ENCODE measurements around the gene TSSC4. TPM values are rescaled to one million over a fixed set of nuclear protein-coding genes. Genes with fewer than 3 reads are reported as not detected.
"Not testable (repeated sequence)": the region's sequence is repeated elsewhere in the genome, so short reads cannot be mapped to it uniquely, and the experiment has no call there.

The TSSC4 gene
- total RNA-seq = 10 to 100 TPM; 46.9 to 54.2 TPM

- H3K36me3 Mint-ChIP-seq = peaks cover 2% of the 10 kb centered on the region
- peak within 1 kb of the TSS; percentile 82 for H3K27ac Mint-ChIP-seq
- H3K27me3 Mint-ChIP-seq = no peaks in the 10 kb centered on the region
- DNase-seq = peak; percentile 99
- H3K4me3 Mint-ChIP-seq = peak within 1 kb of the TSS; percentile 95
- peaks cover 12% of the 10 kb centered on the region for H3K4me1 Mint-ChIP-seq
- no peaks in the 10 kb centered on the region for H3K9me3 Mint-ChIP-seq
Measured at GRCh38 chr11:2400069-2400761, at the start of gene TSSC4. TSS of gene TSSC4 (plus strand) at chr11:2400750. CDS start at chr11:2402634, 1,884 bp downstream.

- Mint-ChIP-seq H3K36me3 (peaks cover 1% of the 10 kb centered on the region), H3K4me3 (no peak overlapping the region), H3K9me3 (peaks cover 8% of the 10 kb centered on the region), H3K27me3 (no peaks in the 10 kb centered on the region), H3K27ac (no peak overlapping the region), H3K4me1 (no peaks in the 10 kb centered on the region)
- no peak for DNase-seq
Measured at GRCh38 chr11:2351701-2352100, 48.8 kb upstream of the TSSC4 start.

GRCh38 chr11:2352420-2352819 is 48.1 kb upstream of the TSSC4 start:
- H3K27ac Mint-ChIP-seq = no peak overlapping the region
- peaks cover 8% of the 10 kb centered on the region for H3K9me3 Mint-ChIP-seq
- no peaks in the 10 kb centered on the region for H3K4me1 Mint-ChIP-seq
- no peak for DNase-seq
- no peak overlapping the region for H3K4me3 Mint-ChIP-seq
- peaks cover 1% of the 10 kb centered on the region for H3K36me3 Mint-ChIP-seq
- no peaks in the 10 kb centered on the region for H3K27me3 Mint-ChIP-seq

GRCh38 chr11:2355000-2355644 is 45.4 kb upstream of the TSSC4 start:
- H3K9me3 Mint-ChIP-seq = no peaks in the 10 kb centered on the region
- H3K27ac Mint-ChIP-seq = no peak overlapping the region
- no peaks in the 10 kb centered on the region for H3K27me3 Mint-ChIP-seq
- DNase-seq = no peak
- no peaks in the 10 kb centered on the region for H3K4me1 Mint-ChIP-seq
- no peaks in the 10 kb centered on the region for H3K36me3 Mint-ChIP-seq
- no peak overlapping the region for H3K4me3 Mint-ChIP-seq

GRCh38 chr11:2357246-2357645 is 43.3 kb upstream of the TSSC4 start:
- Mint-ChIP-seq H3K9me3 (no peaks in the 10 kb centered on the region), H3K4me1 (no peaks in the 10 kb centered on the region), H3K27me3 (no peaks in the 10 kb centered on the region), H3K36me3 (no peaks in the 10 kb centered on the region), H3K27ac (no peak overlapping the region), H3K4me3 (no peak overlapping the region)
- no peak for DNase-seq

GRCh38 chr11:2357651-2358050 is 42.9 kb upstream of the TSSC4 start:
- not testable (repeated sequence) for H3K4me3 Mint-ChIP-seq, H3K27me3 Mint-ChIP-seq, DNase-seq, H3K27ac Mint-ChIP-seq, H3K9me3 Mint-ChIP-seq, H3K36me3 Mint-ChIP-seq, H3K4me1 Mint-ChIP-seq

GRCh38 chr11:2358754-2359442 is 41.7 kb upstream of the TSSC4 start:
- DNase-seq = no peak
- H3K27me3 Mint-ChIP-seq = no peaks in the 10 kb centered on the region
- H3K4me3 Mint-ChIP-seq = no peak overlapping the region

GRCh38 chr11:2359557-2359956 is 41.0 kb upstream of the TSSC4 start:
- H3K4me3 Mint-ChIP-seq = no peak overlapping the region
- DNase-seq = no peak
- no peaks in the 10 kb centered on the region for H3K27me3 Mint-ChIP-seq
- no peak overlapping the region for H3K27ac Mint-ChIP-seq
- no peaks in the 10 kb centered on the region for H3K36me3 Mint-ChIP-seq
- no peaks in the 10 kb centered on the region for H3K4me1 Mint-ChIP-seq
- H3K9me3 Mint-ChIP-seq = no peaks in the 10 kb centered on the region

More at GRCh38 chr11:2358754-2359442, 41.7 kb upstream of the TSSC4 start:
- Mint-ChIP-seq H3K4me1 (no peaks in the 10 kb centered on the region), H3K36me3 (no peaks in the 10 kb centered on the region), H3K27ac (no peak overlapping the region), H3K9me3 (no peaks in the 10 kb centered on the region)

GRCh38 chr11:2360081-2360642 is 40.4 kb upstream of the TSSC4 start:
- Mint-ChIP-seq H3K9me3 (no peaks in the 10 kb centered on the region), H3K36me3 (no peaks in the 10 kb centered on the region), H3K4me3 (no peak overlapping the region), H3K4me1 (no peaks in the 10 kb centered on the region), H3K27ac (no peak overlapping the region), H3K27me3 (no peaks in the 10 kb centered on the region)
- DNase-seq = no peak

GRCh38 chr11:2361565-2361964 is 39.0 kb upstream of the TSSC4 start:
- Mint-ChIP-seq H3K9me3 (no peaks in the 10 kb centered on the region), H3K4me1 (no peaks in the 10 kb centered on the region), H3K4me3 (no peak overlapping the region)

GRCh38 chr11:2362414-2362813 is 38.1 kb upstream of the TSSC4 start:
- Mint-ChIP-seq H3K27ac (no peak overlapping the region), H3K36me3 (no peaks in the 10 kb centered on the region), H3K4me3 (no peak overlapping the region), H3K27me3 (no peaks in the 10 kb centered on the region), H3K9me3 (no peaks in the 10 kb centered on the region), H3K4me1 (no peaks in the 10 kb centered on the region)
- DNase-seq = no peak

More at GRCh38 chr11:2361565-2361964, 39.0 kb upstream of the TSSC4 start:
- DNase-seq = no peak
- H3K27ac Mint-ChIP-seq = no peak overlapping the region
- no peaks in the 10 kb centered on the region for H3K27me3 Mint-ChIP-seq
- no peaks in the 10 kb centered on the region for H3K36me3 Mint-ChIP-seq

GRCh38 chr11:2363130-2363529 is 37.4 kb upstream of the TSSC4 start:
- Mint-ChIP-seq H3K27me3 (no peaks in the 10 kb centered on the region), H3K27ac (no peak overlapping the region), H3K9me3 (no peaks in the 10 kb centered on the region), H3K4me1 (no peaks in the 10 kb centered on the region), H3K4me3 (no peak overlapping the region), H3K36me3 (no peaks in the 10 kb centered on the region)
- DNase-seq = no peak

GRCh38 chr11:2363577-2364370 is 36.8 kb upstream of the TSSC4 start:
- Mint-ChIP-seq H3K9me3 (no peaks in the 10 kb centered on the region), H3K4me3 (no peak overlapping the region), H3K36me3 (no peaks in the 10 kb centered on the region), H3K27me3 (no peaks in the 10 kb centered on the region), H3K4me1 (no peaks in the 10 kb centered on the region), H3K27ac (no peak overlapping the region)
- no peak for DNase-seq

- H3K36me3 Mint-ChIP-seq, H3K27ac Mint-ChIP-seq, H3K4me3 Mint-ChIP-seq, H3K27me3 Mint-ChIP-seq, H3K9me3 Mint-ChIP-seq, H3K4me1 Mint-ChIP-seq, DNase-seq: not testable (repeated sequence)
Measured at GRCh38 chr11:2364386-2364785, 36.2 kb upstream of the TSSC4 start.

Data from activated naive CD8-positive, alpha-beta T cell treated with anti-CD3 and anti-CD28 coated beads for 36 hours (primary cell).